ENCODE measurements around the gene LYRM9.
"Not testable (repeated sequence)": the region's sequence is repeated elsewhere in the genome, so short reads cannot be mapped to it uniquely, and the experiment has no call there.

Gene LYRM9

DNA sequence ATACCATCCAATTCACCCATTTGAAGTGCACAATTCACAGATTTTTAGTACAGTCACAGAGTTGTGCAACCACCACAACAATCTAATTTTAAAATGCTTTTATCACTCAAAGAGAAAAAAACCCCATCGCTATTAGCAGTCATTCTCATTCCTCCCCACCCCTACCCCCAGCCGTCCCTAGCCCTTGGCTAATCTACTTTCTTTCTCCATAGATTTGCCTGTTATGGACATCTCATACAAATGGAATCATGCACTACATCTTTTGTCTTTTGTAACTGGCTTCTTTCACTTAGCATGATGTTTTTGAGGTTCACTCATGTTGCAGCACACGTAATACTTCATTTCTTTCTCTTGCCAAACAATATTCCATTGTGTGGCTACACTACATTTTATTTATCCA lies 20.4 kb downstream of the LYRM9 start:
- DNase-seq: no peak

DNA sequence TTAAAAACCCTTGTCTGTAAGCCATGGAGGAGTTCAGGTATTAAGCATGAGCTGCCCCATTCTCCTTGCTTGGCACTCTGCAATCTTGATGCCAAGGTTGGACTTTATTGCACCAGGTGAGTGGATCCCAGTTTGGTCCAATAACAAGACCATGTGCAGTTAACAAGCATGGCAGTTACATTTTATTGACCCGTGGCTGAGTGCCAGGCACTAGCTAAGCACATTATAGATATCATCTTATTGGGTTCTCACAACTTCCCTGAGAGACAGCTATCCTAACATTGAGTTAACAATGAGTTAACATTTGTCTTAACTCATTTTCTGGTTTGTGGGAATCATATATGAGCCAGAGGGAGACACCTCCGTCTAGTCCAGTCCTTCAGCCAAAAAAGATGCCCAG lies 21.8 kb downstream of the LYRM9 start:
- DNase-seq: no peak

DNA sequence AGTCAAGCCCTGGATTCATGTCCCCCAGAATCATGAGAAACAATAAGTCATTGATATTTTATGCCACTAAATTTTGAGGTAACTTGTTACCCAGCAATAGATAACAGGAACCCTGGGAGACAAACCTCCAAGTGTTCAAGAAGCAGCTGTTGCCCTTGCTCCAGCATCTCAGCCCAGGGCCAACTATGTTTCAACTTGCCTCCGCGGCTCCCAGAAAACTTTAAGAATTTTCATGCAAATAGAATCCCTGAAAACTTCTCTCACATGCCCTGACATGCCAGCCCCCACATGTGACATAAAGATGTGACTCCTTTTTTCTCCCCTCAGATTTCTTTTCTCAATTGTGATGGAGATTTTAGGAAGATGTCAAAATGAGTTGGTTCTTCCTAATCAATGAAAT lies 22.8 kb downstream of the LYRM9 start:
- DNase-seq: no peak

GRCh38 chr17:27868565-27868964 lies 24.6 kb downstream of the LYRM9 start:
- no peak for DNase-seq

DNA sequence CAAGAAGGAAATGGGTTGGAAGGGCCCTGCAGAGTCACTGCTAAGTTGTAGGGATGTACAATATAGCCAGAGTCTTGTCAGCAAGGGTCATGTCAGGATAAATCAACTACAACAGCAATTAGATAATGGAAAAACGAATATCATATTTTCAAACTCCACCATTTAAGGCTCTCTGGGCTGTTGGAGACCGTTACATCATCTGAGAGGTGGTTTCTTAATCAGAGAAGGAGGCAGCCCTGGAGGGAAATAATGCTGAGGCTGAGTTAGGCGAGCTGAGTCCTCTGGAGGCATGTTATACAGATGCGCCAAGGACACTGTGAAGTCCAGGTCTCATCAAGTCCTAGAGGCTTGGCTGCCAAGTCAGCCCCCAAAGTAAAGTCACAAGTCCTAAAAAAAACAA lies 30.3 kb downstream of the LYRM9 start:
- DNase-seq: no peak

GRCh38 chr17:27862004-27862403 lies 31.2 kb downstream of the LYRM9 start:
- no peak for DNase-seq

DNA sequence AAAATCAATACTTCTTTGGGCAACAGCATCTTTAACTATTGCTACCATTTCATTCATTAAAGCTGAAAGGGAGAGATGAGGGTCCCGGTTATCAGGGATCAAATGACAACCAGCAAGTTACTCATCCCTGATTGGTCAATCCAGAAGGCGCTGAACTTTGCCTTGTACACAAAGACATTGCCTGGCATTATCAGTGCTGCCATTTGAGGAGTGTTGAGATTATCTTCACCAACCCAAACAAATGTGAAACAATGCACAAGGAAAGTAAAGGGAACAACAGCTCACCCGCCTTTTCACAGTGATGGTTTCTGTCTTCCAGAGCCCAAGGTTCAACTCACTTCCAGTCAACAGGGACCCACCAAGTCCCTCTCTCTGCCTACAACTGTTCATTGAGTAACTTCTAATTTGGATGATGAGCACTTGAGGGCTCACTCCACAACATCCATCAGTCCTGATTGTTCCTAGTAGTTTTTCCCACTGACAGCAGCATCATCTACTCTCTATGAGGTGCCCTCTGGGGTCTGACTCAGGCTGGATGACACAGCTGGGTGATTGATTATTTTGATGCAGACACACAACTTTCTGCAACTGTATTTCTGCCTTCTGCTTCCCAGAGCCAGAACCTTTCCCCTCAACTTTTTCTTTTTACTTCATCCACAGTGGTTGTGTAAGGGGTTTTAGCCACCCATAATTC lies 32.0 kb downstream of the LYRM9 start:
- no peak for DNase-seq

DNA sequence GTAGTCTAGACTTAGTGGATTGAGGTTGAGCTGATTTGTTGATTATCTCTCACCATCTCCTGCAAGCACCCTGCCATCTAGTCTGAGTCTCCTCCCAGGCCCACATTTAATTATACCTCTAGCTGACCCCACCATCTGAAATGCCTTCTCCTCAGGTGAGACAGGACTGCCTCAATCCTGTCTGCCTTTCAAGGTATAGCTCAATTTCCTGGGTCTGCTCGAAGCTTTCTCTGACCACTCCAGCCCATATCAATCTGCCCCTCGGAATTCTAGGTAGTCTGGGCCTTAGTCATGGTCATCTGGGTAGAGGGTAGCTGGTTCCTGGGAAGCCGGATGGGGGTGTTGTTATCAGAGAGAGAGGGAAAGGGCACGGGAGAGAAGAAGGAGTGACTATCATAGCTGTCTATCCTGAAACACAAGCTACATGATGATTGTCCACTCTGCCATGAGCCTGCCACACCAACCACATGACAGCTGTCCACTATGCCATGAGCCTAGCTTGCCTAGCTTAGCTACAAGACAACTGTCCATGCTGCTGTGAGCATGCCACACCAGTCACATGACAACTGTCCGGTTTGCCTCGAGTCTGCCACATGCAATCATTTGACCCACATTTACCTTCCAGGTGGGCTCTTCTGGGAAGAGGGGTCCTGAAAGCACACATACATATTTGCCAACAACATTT lies 34.4 kb downstream of the LYRM9 start:
- DNase-seq: no peak

DNA sequence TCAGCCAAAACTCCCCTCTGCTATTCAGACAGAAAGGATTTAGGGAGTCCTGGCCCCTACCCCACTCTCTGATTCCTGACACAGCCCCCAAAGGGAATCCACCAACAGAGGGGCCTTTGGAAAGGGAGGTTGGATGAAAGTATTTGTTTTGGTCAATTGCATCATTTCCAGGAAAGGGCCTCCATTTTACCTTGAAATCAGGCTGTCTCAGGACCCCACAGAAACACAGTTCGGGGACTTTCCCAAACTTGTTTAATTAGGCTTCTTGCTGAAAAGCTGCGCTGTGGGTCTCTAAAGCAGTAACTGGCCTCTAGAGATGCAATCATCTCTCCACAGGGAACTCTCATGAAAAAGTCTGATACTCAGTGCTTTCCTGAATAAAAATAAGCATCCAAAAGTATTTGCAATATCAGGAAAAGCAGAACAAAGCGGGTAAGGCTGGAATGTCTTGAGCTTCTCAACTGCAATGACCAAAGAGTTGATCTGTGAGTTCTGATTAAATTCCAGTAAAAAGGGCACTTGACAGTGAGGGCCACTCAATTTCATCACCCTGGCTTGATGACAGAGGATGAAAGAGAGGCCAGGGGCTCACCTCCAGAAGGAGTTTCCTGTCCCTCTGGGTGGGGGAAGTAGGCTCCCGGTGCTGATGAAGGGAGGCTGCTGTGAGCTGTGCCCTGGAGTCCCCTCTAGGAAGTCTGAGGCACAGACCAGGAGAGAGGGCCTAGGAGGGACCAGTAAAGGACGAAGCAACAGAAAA lies 36.3 kb downstream of the LYRM9 start:
- DNase-seq: no peak

DNA sequence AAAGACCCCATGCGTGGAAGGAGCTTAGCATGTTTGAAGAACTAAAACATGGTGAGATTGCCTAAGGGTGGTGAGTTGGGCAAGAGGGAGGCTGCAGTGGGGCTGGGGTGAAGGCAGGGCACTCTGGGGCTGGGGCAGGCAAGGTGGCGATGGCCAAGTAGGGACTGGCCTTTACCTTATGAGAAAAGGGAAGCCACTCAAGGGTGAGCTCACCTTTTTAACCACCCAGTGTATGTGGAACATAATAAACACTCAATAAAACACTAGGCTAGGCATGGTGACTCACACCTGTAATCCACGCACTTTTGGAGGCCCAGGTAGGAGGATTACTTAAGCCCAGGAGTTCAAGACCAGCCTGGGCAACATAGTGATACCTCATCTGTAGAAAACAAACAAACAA lies 37.7 kb downstream of the LYRM9 start:
- DNase-seq: no peak

DNA sequence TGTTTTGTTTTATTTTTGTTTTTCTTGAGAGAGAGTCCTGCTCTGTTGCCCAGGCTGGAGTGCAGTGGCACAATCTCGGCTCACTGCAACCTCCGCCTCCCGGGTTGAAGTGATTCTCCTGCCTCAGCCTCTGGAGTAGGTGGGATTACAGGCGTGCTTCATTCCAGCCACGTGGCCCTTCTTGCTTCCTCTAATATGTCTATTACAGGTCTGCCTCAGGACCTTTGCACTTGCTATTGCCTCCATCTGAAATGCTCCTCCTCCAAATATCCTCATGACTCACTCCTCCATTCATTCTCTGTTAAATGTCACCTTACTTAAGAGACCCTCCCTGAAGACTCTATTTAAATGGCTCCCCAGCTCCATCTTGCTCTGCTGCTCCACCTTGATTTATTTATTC lies 39.0 kb downstream of the LYRM9 start:
- DNase-seq: no peak

DNA sequence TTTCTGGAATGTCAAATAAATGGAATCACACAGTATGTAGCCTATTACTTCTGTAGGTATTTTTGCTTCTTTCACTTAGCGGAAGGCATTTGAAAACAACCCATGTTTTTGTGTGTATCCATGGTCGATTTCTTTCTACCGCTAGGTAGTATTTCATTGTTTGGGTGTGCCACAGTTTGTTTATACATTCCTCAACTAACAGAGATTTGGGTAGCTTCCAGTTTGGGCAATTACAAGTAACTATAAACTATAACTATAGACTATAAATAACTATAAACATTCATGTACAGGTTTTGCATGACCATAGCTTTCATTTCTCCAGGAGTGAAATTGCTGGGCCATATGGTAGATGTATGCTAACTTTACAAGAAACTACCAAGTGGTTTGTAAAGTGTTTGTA lies 40.1 kb downstream of the LYRM9 start:
- DNase-seq: no peak

- DNase-seq: no peak
These were observed 43.5 kb downstream of the LYRM9 start for GRCh38 chr17:27849474-27850185.

- no peak for DNase-seq
These were observed 44.2 kb downstream of the LYRM9 start for GRCh38 chr17:27848931-27849330.

DNA sequence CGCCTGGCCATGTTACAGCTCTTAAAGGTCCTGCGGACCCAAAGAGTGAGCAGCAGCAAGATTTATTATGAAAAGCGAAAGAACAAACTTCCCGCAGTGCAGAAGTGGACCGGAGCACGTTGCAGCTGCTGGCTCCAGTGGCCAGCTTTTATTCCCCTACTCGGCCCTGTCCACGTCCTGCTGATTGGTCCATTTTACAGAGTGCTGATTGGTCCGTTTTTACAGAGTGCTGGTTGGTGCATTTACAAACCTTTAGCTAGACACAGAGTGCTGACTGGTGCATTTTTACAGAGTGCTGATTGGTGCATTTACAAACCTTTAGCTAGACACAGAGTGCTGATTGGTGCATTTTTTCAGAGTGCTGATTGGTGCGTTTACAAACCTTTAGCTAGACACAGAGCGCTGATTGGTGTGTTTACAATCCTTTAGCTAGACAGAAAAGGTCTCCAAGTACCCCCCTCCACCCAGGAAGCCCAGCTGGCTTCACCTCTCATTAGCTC lies 46.3 kb downstream of the LYRM9 start:
- DNase-seq: not testable (repeated sequence)

DNA sequence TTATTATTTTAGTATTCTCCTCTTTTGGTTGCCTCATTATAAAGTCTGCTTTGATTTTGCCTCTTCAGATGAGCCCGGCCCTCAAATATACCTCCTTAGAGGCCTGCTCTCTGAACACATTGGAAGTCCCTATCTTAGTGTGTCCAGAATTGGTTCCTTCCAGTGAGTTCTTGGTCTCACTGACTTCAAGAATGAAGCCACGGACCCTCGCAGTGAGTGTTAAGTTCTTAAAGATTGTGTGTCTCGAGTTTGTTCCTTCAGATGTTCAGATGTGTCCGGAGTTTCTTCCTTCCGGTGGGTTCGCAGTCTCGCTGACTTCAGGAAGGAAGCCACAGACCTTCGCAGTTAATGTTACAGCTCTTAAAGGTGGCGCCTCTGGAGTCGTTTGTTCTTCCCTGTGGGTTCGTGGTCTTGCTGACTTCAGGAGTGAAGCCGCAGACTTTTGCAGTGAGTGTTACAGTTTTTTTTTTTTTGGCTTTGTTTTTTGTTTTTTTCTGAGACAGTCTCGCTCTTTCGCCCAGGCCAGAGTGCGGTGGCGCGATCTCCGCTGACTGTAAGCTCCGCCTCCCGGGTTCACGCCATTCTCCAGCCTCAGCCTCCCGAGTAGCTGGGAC lies 47.0 kb downstream of the LYRM9 start:
- peak; percentile 75 to 86 for DNase-seq

DNA sequence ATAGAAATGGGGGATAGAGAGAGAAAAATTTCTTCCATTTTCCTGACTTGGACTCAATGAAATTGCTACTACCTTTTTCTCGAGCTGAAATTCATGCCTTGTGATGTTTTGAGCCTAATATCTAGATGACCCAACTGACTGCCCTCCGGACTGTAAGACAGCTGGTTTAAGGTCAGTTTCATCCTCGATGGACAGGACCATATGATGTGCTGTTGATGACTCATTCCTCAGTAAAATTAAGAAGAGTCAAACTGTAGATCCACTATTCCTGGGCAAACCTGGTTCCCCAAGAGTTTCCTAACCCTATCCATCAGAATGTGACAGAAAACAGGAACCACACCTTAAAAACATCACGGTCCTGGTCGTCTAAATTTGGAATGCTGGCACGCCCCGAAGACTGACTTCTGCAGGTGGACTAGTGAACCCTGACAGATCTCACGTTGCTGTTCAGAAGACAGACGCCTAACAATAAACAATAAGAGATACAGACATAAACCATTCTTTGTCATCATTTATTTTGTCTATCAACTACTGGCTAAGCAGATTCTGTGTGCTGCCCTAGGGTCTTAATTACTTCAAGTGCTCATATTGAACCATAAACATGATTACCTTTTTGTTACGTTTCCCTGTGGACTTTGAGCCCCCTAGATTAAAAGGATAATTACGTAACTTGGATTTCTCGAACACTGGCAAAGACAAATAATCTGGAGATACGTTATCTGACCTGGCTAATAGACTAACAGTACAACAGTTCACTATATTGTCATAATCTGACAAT lies 47.7 kb downstream of the LYRM9 start:
- DNase-seq: no peak

- DNase-seq: no peak
These were observed 52.5 kb downstream of the LYRM9 start for GRCh38 chr17:27840688-27841087.

DNA sequence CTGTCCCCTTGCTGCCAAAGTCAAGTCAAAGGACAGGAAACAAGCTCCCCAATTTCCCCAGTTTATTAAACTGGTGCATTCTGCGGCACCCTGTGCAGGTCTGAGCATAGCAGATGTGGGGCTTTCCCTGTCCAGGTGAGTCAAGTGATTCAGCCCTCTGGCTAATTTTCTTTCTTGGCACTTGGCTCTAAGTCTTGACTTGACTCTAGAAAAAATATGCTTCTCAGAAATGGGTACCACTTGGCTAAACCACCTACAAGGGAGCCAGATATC lies 52.8 kb downstream of the LYRM9 start:
- DNase-seq: not testable (repeated sequence)

DNA sequence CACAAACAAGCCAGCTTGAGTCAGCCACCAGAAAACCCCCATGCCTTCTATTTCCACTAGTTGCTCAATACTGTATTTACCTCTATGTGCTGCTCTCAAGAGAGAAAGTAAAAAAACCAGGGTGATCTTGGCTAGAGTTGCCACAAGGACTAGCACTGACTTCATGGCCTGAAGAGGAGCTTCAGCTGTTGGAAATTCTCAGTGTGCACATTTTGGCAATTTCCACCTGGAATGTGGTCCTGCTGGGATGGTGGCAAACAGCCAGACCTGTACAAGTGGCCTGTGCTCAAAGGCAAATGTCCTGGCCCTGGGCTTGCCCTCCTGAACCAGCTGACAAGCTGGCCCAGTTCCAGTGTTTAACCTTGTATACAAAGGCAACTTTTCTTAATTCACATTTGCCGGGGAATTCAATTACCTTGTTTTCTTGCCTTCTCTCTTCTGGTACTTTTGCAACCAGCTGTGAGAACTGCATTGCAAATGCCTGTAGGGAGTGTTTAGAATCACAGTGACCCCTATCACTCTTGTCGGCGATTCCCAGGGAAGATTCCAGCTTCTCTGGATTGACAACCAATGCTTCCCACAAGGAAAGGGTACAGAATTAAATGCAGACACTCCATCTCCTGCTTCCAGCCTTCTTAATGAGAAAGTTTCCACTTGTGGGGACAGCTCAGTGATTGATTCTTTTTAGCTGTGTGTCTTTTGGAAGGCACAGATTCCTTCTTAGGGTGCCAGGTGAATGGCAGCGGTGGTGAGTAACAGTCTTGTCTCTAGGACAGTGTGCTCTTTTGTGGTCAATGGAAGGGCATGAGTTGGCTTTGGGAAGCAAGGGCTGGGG lies 53.4 kb downstream of the LYRM9 start:
- DNase-seq: not testable (repeated sequence)

DNA sequence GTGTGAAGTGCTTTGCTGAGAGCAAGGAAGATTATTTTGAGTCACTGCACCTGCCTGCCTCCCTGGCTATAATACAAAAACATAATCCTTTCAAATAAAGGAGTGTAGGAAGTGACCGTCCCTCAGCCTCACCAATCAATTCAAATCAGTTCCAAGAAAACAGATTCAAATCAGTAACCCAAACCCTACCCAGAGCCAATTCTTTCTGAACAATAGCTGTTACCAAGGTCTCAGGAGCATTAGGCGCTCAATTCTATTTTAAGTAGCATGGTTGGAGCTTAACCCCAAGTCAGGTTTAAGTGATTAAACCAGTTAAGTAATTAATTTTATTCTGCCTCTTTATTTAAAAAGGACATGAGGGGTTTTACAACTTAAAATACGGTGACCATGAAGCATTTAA lies 54.6 kb downstream of the LYRM9 start:
- DNase-seq: not testable (repeated sequence)
